Activated naive CD4-positive, alpha-beta T cell treated with anti-CD3 and anti-CD28 coated beads for 36 hours (primary cell): ENCODE data around the gene C1orf115. TPM values are rescaled to one million over a fixed set of nuclear protein-coding genes. Genes with fewer than 3 reads are reported as not detected.
A peak's percentile ranks its signal among the peaks of the same experiment; 100 is the strongest.
"Not testable (repeated sequence)": the region's sequence is repeated elsewhere in the genome, so short reads cannot be mapped to it uniquely, and the experiment has no call there.

Source experiments
- CTCF ChIA-PET: fragments of 350-600 bp; sonication (Branson Sonifier 250); formaldehyde crosslinking; loops from one replicate; lab custom pipeline; 2021; ENCODE audit warnings: antibody characterized with exemption; lab: Charles Lee
- DNase-seq: peaks from one replicate; pipeline ENCODE4 v3.0.0-alpha.2; 2020
- H3K27ac Mint-ChIP-seq: one replicate; pipeline ENCODE4 v1.8.0; 2021; ENCODE audit warnings: mild to moderate bottlenecking, mixed read lengths
- H3K27me3 Mint-ChIP-seq: one replicate; pipeline ENCODE4 v1.8.0; 2021; ENCODE audit warnings: low read depth, mixed read lengths
- H3K36me3 Mint-ChIP-seq: one replicate; pipeline ENCODE4 v1.8.0; 2021; ENCODE audit warnings: low read depth, mixed read lengths
- H3K4me1 Mint-ChIP-seq: one replicate; pipeline ENCODE4 v1.8.0; 2021; ENCODE audit warnings: low read depth, mixed read lengths
- H3K4me3 Mint-ChIP-seq: one replicate; pipeline ENCODE4 v1.8.0; 2021; ENCODE audit warnings: mild to moderate bottlenecking, moderate library complexity, mixed read lengths
- H3K9me3 Mint-ChIP-seq: one replicate; pipeline ENCODE4 v1.8.0; 2021; ENCODE audit warnings: mixed read lengths
- intact Hi-C: fragments of 100-400 bp; cut with micrococcal nuclease; formaldehyde crosslinking; loops from one replicate; pipeline ENCODE4 v1.15.1; 2023
- total RNA-seq, 2 experiments: library from RNA; stranded (reverse); gene quantifications; one replicate each; pipeline ENCODE4 v1.2.3, GENCODE V29; 2021

Gene C1orf115
- total RNA-seq, 2 experiments from 2014 or later, result 1.1 to 1.3 TPM

DNA sequence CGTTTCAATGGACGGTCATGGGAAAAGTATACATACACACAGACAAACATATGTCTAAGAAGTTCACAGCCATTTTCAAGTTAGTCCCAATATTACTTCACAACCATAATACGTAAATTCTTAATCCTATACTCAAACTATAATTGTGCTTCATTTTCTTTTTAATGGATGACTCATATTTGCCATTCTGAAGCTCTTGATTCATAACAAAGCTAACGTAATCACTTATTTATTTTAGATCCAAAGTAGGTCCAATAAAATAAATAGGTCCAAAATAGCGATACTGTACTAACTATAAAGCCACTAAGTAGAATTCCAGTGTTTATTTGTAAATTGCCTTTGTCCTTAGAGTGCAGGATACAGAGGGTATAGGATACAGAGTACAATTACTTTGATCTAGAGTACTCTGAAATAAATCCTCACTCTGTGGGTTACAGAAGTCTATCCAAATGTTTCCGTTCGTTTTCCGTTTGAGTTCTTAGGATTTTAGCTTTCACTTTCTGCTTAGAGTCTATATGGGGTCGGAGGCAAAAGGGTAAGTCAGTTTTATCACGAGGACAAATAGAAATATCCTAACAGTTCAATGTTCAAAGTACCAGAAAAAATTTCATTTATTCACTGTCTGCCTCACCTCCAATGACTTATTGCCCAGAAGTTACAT lies 8.8 kb upstream of the C1orf115 start:
- no peak overlapping the region for H3K4me3 Mint-ChIP-seq
- no peaks in the 10 kb centered on the region for H3K27me3 Mint-ChIP-seq
- no peak overlapping the region for H3K27ac Mint-ChIP-seq
- DNase-seq, result no peak
- H3K4me1 Mint-ChIP-seq, result no peaks in the 10 kb centered on the region
- no peaks in the 10 kb centered on the region for H3K36me3 Mint-ChIP-seq
- H3K9me3 Mint-ChIP-seq, result no peaks in the 10 kb centered on the region
- CTCF ChIA-PET, result interaction anchor here (0.6 to 1.5 kb wide), 5 partner anchors 9 to 304 kb away, joined by 3 to 7 read pairs (median 4); no protein-coding TSS in a partner anchor
- intact Hi-C loops, result no loop called here

DNA sequence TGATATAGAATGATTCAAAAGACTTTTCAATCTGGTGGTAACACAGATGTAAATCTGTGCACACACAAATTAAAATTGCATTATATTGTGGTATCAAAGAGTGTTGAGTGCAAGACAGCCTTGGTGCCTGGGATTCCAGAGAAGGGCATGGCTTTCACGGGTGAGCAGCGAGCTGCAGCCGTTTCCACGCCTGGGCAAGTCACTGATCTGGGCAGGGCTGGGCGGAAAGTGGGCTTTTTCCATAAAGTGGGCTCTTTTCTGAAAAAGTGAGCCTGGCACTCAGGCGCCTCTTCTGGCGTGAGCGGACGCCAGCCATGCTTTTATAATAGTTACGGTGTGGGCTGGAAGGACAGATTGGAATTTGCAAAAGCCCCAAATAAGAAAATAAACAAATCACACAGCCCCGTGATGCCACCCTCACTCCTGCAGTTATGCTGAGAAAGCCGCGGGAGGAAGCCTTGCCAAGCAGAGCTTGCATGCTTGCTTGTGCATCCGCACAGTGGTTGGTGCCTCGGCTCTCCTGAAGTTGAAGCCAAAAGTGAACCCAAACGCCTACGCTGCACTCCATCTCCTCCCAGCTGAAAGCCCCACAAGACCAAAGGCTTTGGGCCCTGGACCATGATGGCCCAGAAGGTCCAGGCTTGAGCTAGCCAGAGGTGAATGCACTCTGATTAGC lies 7.1 kb upstream of the C1orf115 start:
- H3K36me3 Mint-ChIP-seq, result no peaks in the 10 kb centered on the region
- H3K4me1 Mint-ChIP-seq, result no peaks in the 10 kb centered on the region
- H3K27me3 Mint-ChIP-seq, result no peaks in the 10 kb centered on the region
- H3K9me3 Mint-ChIP-seq, result no peaks in the 10 kb centered on the region
- no peak for DNase-seq
- H3K4me3 Mint-ChIP-seq, result no peak overlapping the region
- no peak overlapping the region for H3K27ac Mint-ChIP-seq
- CTCF ChIA-PET, result interaction anchor here (0.6 to 1.5 kb wide), 2 partner anchors 51 to 92 kb away, joined by 4 read pairs; no protein-coding TSS in a partner anchor
- intact Hi-C loops, result no loop called here

DNA sequence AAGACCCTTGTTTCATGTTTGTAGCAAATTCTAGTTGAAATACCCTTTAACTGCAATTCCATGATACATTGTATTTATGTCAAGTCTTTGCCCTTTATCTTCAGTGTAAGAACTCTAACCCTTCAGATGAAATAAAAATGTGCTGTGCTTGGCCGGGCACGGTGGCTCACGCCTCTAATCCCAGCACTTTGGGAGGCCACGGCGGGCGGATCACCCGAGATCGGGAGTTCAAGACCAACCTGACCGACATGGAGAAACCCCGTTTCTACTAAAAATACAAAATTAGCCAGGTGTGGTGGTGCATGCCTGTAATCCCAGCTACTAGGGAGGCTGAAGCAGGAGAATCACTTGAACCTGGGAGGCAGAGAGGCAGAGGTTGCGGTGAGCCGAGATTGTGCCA lies 6.4 kb upstream of the C1orf115 start:
- H3K4me1 Mint-ChIP-seq, intact Hi-C loops, H3K4me3 Mint-ChIP-seq, H3K9me3 Mint-ChIP-seq, H3K36me3 Mint-ChIP-seq, H3K27me3 Mint-ChIP-seq, DNase-seq, H3K27ac Mint-ChIP-seq: not testable (repeated sequence)
- CTCF ChIA-PET, result interaction anchor here (1.5 kb wide), 1 partner anchor 92 kb away, joined by 4 read pairs; no protein-coding TSS in a partner anchor

DNA sequence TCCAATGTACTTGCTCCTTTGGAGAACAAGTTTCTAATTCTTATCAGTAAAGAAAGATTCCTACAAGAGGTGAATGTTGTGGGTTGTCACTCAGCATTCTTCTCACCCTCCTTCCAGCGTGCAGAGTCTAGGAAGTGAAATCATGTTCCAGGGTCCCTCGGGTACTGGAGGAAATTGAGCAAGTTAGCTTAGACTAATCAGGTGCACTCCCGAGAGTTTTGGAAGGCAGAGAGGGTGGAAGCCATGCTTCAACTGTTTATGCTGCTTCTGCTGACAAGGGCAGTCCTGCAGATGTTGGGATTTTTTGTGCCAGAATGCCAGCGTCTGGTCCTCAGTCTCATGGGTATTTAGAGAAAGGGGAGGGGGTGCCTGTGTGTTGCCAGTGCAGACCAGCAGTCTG lies 5.3 kb upstream of the C1orf115 start:
- CTCF ChIA-PET, result interaction anchor here (0.6 to 1.9 kb wide), 3 partner anchors 49 to 1644 kb away, joined by 3 to 6 read pairs (median 3); no protein-coding TSS in a partner anchor
- Mint-ChIP-seq H3K9me3 (no peaks in the 10 kb centered on the region), H3K36me3 (no peaks in the 10 kb centered on the region), H3K4me3 (no peak overlapping the region), H3K27ac (no peak overlapping the region), H3K4me1 (peaks cover 2% of the 10 kb centered on the region), H3K27me3 (no peaks in the 10 kb centered on the region)
- DNase-seq, result no peak
- intact Hi-C loops, result no loop called here

DNA sequence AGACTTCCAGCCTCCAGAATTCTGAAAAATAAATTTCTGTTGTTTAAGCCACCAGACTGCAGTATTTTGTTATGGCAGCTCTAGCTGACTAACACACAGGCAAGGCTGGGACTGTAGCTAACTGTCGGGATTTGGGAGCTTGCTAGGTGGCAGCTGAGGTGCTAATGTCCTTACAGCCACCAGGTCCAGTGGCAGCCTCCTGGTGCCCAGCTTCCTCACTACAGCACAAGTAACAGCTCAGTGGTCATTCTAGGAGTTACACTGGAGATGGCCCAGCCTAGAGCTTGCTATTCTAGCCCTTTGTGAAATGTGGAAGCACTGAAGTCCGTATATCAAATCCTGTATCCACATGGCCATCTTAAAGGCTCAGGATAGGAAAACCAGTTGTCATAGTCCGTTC lies 4.3 kb upstream of the C1orf115 start:
- Mint-ChIP-seq H3K36me3 (no peaks in the 10 kb centered on the region), H3K27me3 (peaks cover 2% of the 10 kb centered on the region)

DNA sequence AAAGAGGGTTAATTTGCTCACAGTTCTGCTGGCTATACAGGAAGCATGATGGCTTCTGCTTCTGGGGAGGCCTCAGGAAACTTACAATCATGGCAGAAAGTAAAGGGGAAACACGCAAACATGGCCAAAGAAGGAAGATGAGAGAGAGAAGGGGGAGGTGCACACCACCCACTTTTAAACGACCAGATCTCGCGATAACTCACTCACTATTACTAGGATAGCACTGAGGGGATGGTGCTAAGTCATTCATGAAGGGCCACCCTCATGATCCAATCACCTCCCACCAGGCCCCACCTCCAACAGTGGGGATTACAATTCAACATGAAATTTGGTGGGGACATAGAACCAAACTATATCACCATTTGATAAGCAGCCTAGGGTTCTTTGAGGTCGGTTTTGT lies 2.4 kb upstream of the C1orf115 start:
- intact Hi-C loops, result no loop called here
- H3K4me3 Mint-ChIP-seq, result no peak overlapping the region
- H3K27me3 Mint-ChIP-seq, result peaks cover 5% of the 10 kb centered on the region
- H3K36me3 Mint-ChIP-seq, result no peaks in the 10 kb centered on the region
- CTCF ChIA-PET, result no interaction called here
- no peak overlapping the region for H3K27ac Mint-ChIP-seq
- DNase-seq, result no peak
- no peaks in the 10 kb centered on the region for H3K9me3 Mint-ChIP-seq
- peaks cover 4% of the 10 kb centered on the region for H3K4me1 Mint-ChIP-seq

More for the DNA sequence above, 4.3 kb upstream of the C1orf115 start:
- peaks cover 4% of the 10 kb centered on the region for H3K4me1 Mint-ChIP-seq
- CTCF ChIA-PET, result interaction anchor here (1.9 kb wide), 1 partner anchor 48 kb away, joined by 6 read pairs; no protein-coding TSS in a partner anchor
- no peak for DNase-seq
- intact Hi-C loops, result no loop called here
- H3K27ac Mint-ChIP-seq, result no peak overlapping the region
- H3K9me3 Mint-ChIP-seq, result no peaks in the 10 kb centered on the region
- H3K4me3 Mint-ChIP-seq, result no peak overlapping the region

DNA sequence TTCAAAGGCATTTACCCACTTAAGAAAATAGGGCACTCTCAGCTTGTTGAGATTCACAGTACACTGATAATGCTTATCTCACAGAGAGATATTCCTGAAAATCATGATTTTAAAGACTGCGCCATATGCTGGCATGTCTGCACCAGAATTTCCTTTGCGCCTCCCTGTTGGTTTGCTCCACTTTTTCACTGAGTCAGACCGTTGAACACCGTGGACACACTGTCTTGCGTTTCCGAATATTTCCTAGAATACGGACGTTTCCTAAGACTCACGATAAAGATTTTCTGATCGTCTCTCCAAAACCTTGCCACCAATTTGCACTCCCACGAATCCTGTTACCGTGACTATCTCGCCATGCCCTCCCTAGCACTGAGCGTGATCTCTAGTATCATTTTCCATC lies 497 bp upstream of the C1orf115 start:
- Mint-ChIP-seq H3K4me1 (peaks cover 4% of the 10 kb centered on the region), H3K36me3 (no peaks in the 10 kb centered on the region), H3K27ac (no peak overlapping the region), H3K9me3 (no peaks in the 10 kb centered on the region), H3K27me3 (peaks cover 5% of the 10 kb centered on the region), H3K4me3 (peak overlapping the region; percentile 81)
- CTCF ChIA-PET, result interaction anchor here (0.9 to 1.6 kb wide), 3 partner anchors 14 to 87 kb away, joined by 3 to 6 read pairs (median 5); no protein-coding TSS in a partner anchor
- DNase-seq, result no peak
- intact Hi-C loops, result loop anchor here (1.0 kb wide), 2 partner anchors 44 to 87 kb away; no protein-coding TSS in a partner anchor

DNA sequence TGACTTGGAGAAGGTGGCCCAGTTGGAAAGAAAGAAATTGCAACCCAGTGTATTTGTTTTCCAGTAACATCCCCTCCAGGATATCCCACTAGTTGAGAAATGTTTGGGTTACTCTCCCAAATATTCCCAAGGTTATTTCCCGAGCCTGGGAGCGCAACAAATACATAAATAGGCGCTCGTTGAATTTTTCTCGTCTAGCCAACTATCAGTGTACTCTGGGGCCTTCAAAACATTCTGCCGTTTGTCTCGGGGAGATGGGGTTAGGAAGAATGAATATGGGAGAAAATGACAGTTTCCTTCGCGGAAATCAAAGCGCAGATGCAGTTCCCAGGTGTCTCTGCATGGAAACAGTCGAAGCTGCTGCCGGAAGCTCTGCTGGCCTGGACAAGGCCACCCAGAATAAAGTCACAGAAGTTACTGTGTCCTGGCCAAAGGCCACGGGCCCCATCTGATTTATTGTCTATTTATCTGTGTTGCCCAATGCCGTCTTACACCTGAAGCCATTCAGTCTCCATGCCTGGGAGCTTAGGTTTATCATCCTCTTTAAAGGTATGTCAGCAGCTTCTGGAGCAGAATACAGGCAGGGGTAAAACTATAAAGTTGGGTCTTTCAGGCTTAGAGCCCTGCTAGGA lies 1.0 kb downstream of the C1orf115 start:
- Mint-ChIP-seq H3K4me3 (peak overlapping the region; percentile 51), H3K27me3 (peaks cover 5% of the 10 kb centered on the region), H3K36me3 (no peaks in the 10 kb centered on the region), H3K4me1 (peaks cover 4% of the 10 kb centered on the region), H3K27ac (no peak overlapping the region), H3K9me3 (no peaks in the 10 kb centered on the region)
- CTCF ChIA-PET, result interaction anchor here (0.9 to 1.3 kb wide), 4 partner anchors 11 to 42 kb away, joined by 3 to 6 read pairs (median 3); no protein-coding TSS in a partner anchor
- no peak for DNase-seq
- intact Hi-C loops, result no loop called here

DNA sequence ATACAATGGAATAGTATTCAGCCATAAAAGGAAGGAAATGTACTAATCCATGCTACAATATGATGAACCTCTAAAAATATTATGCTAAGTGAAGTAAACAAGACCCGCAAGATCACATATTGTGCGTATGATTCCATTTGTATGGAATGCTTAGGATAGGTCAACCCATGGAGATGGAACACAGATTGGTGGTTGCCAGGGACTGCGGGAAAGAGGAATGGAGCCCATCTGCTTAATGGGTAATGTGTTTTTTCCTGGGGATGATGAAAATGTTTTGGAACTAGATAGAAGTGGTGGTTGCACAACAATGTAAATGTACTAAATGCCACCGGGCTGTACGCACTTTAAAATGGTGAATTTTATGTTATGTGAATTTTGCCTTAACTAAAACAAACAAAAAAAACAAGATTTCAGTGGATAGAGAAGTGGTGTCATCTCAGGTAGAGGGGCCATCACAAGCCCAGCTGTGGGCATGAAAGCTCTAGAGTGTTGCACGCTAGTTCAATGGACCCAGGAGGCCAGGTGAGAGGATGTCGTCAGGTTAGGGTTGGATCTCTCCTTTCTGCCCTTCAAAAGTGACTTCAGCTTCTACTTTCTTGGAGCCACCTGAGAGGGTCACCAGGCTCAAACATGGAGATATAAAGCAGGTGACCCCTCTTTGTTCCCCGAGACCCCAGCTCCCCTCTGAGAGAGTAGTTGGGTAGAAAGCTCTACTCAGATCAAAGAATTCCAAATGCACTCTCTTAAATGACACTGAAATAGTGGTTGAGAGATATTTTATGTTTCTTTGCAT lies 2.5 kb downstream of the C1orf115 start:
- Mint-ChIP-seq H3K4me1 (peaks cover 4% of the 10 kb centered on the region), H3K27ac (no peak overlapping the region), H3K27me3 (peaks cover 5% of the 10 kb centered on the region), H3K4me3 (no peak overlapping the region), H3K36me3 (no peaks in the 10 kb centered on the region), H3K9me3 (no peaks in the 10 kb centered on the region)
- intact Hi-C loops, result no loop called here
- no peak for DNase-seq
- CTCF ChIA-PET, result interaction anchor here (0.9 to 1.0 kb wide), 2 partner anchors 30 to 40 kb away, joined by 3 read pairs; no protein-coding TSS in a partner anchor

DNA sequence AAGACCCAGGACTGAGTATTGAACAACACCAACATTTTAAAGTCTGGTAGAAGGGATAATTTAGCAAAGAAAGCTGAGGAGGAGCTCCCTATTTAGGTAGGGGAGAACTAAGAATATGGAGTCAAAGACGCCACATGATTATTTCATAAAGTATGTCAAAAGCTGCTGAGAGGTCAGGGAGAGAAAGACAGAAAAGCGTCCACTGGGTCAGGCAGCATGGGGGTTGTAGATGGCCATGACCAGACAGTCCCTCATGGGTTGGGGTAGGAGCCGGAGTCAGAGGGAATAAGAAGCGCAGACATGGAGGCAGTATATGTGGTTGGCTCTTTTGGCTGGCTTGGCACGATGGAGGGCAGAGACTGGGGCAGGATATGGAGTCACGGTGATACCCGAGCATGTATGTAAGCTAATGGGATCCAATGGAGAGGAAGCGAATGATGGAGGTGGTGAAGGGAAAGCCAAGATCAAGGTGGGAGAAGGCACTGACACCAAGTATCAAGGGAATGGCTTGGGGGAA lies 4.8 kb downstream of the C1orf115 start:
- Mint-ChIP-seq H3K4me3 (no peak overlapping the region), H3K9me3 (no peaks in the 10 kb centered on the region), H3K36me3 (no peaks in the 10 kb centered on the region), H3K4me1 (peaks cover under 1% of the 10 kb centered on the region), H3K27ac (no peak overlapping the region), H3K27me3 (peaks cover 5% of the 10 kb centered on the region)
- CTCF ChIA-PET, result interaction anchor here (1.3 kb wide), 1 partner anchor 31 kb away, joined by 3 read pairs; no protein-coding TSS in a partner anchor
- DNase-seq, result no peak
- intact Hi-C loops, result no loop called here

DNA sequence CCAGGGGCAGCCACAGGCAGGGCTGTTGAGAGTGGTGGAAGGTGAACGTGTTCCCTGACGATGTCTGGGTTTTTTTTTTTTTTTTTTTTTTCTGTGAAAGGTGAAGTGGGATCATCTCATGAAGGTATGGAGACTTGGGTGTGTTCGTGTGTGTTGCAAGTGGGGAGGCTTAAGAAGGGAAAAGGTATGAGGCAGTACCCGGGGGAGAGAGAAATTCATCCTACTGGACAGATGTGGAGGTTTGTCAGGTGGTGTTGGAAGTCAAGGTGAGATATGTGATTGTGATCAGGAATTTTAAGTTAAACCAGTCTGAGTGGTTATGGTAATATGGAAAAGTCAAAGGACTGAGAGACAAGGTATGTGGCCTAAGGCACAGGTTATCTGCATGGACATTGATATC lies 5.3 kb downstream of the C1orf115 start:
- peaks cover 5% of the 10 kb centered on the region for H3K27me3 Mint-ChIP-seq
- no peaks in the 10 kb centered on the region for H3K36me3 Mint-ChIP-seq
- intact Hi-C loops, result no loop called here
- no peaks in the 10 kb centered on the region for H3K4me1 Mint-ChIP-seq
- H3K27ac Mint-ChIP-seq, result no peak overlapping the region
- no peak overlapping the region for H3K4me3 Mint-ChIP-seq
- no peak for DNase-seq
- CTCF ChIA-PET, result interaction anchor here (1.0 to 1.3 kb wide), 2 partner anchors 15 to 30 kb away, joined by 3 read pairs; no protein-coding TSS in a partner anchor
- no peaks in the 10 kb centered on the region for H3K9me3 Mint-ChIP-seq
